Measurements from ENCODE around the gene OBP2A.

- TF ChIP-seq CTCF (IDR thresholded peaks at IDR 0.05; ENCODE audit: low read length) (no peak), EZH2 (IDR thresholded peaks at IDR 0.05; ENCODE audit: borderline replicate concordance, low read length) (no peak)
These were observed 30.6 kb upstream of the OBP2A start for GRCh38 chr9:135515083-135515951.

Data from OCI-LY1 (cell line).